Measurements from ENCODE around the gene SHOC2.

Gene SHOC2

DNA sequence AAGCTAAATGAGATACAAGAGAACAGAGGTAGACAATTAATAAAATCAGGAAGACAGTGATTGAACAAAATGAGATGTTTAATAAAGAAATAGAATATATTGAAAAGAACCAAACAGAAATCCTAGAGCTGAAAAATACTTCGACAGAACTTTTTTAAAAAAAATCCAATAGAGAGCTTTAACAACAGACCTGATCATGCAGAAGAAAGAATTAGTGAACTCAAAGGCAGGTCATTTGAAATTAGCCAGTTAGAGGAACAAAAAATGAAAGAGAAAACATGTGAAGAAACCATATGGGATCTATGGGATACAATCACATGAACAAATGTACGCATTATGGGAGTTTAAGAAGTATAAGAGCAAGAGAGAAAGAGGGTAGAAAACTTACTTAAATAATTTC is 120.1 kb downstream of the SHOC2 start:
- in situ Hi-C loops (cut with MboI; ENCODE audit: low sequenced_read_pairs), result no loop called here

DNA sequence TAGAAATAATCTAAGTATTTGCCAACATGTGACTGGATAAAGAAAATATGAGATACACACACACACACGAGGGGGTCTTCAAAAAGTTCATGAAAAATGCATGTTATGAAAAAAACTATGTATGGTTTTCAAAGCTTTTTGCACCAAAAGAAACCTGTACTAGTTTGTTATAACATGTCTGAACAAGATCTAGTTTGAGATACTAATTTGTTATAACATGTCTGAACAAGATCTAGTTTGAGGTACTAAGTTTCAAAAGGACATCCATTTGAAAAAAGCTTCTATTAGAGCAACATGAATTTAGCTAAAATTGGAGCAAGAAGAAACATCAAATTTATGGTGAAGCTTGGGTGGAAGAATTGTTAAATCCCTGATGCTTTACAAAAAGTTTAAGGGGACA is 137.6 kb downstream of the SHOC2 start:
- in situ Hi-C loops (cut with MboI; ENCODE audit: low sequenced_read_pairs), result no loop called here

Measured in hTERT RPE-1 (cell line).